UCSD-AML1 (cell line): Measurements from ENCODE around the gene SOCS3.
"Not testable (repeated sequence)": the region's sequence is repeated elsewhere in the genome, so short reads cannot be mapped to it uniquely, and the experiment has no call there.

ENCODE experiments used
- DNase-seq: peaks from one replicate; lab custom pipeline; 2025; ENCODE audit not compliant: unreplicated experiment; lab: John Stamatoyannopoulos, UW

Gene SOCS3

GRCh38 chr17:78313735-78314648, 45.9 kb downstream of the SOCS3 start:
- peak; percentile 58 for DNase-seq

- not testable (repeated sequence) for DNase-seq
Observed at GRCh38 chr17:78309659-78310255, 50.1 kb downstream of the SOCS3 start.

GRCh38 chr17:78307887-78308638, 51.8 kb downstream of the SOCS3 start:
- no peak for DNase-seq

GRCh38 chr17:78306913-78307312, 53.0 kb downstream of the SOCS3 start:
- DNase-seq: no peak
